IPS-NIHi11 (cell line): ENCODE results near the gene CDRT4.
A peak's percentile ranks its signal among the peaks of the same experiment; 100 is the strongest.

Experiments used
- DNase-seq: peaks from one replicate; pipeline ENCODE4 v3.0.0; 2012; ENCODE audit warnings: mixed read lengths, low spot score

CDRT4 gene

DNA sequence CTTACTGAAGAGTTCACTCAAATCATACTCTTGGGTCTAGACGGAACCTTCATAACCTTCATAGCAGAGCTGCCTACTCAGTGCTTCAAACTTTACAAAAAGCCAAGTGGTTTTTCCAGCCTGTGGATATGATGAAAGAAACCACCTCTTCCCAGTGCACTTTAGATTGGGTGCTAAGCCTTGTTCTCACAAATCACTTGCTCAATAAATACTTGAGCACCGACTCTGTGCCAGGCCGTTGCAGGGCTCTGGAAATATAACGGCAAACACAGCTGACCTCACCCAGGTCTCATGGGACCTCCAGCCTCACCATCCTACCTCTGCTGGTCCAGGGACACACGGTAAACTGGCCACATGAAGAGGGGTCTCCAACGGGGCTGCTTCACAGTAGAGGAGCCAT, 35.7 kb downstream of the CDRT4 start:
- DNase-seq = no peak

DNA sequence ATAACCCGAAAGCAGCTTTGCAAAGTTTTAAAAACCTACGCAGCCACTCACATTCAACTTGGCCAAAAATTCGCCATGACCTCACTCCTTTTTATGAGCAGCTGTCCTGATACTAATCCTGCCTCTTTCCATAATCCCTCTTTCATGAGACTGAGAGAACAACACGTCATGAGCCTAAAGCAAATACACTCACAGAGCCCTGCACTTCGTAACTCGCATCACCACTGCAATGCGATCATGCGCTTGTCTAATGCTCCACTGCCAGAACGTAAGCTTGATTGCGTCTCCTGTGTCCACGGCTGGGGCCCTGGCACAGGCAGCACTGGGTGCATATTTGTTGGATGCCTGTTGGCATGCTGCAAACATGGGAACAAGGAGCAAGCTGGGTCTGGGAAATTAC, 36.2 kb downstream of the CDRT4 start:
- no peak for DNase-seq

DNA sequence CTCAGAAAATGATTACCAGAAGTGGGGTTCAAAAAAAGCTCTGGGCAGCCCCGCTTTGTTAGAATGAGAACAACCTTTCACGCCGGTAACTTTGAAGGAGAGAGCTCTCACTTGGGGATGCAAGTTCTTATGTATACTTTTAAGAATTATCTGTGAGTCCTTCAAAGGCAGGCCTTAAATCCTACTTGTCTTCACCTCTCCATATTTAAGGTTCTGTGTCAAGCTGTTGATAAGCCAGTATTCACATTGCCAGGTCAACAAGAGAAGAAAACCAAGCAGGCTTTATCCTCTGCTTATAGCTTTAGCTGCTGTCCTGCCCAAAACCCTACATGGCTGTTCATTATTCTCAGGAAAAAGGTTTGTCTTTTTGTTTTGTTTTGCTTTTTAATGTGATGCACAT, 42.9 kb downstream of the CDRT4 start:
- no peak for DNase-seq

DNA sequence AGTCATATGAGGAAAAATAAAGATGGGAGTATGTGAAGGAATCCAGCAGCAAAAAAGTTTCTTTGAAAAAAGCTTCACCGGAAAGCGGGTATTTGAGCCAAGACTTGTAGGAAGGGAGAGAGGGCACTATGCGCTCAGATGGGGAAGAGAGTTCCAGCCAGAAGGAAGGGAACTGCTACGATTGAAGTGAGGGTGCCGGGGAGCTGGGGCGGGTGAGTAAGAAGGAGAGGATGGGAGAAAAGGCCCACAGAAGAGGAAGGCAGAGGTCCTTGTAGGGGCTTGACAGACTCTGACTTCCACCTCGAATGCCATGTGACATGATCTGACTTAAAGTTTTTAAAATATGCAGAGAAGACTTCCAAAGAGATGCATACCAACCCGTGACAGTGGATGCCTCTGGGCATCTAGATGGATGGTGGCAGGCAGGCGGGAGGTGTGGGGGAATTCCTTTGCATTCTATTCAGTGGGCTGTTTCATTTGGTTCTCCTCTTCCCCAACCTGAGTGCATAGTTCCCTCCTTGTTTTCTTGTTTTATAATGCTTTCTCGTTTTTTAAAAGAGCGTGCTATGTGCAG, 44.9 kb downstream of the CDRT4 start:
- DNase-seq = no peak

DNA sequence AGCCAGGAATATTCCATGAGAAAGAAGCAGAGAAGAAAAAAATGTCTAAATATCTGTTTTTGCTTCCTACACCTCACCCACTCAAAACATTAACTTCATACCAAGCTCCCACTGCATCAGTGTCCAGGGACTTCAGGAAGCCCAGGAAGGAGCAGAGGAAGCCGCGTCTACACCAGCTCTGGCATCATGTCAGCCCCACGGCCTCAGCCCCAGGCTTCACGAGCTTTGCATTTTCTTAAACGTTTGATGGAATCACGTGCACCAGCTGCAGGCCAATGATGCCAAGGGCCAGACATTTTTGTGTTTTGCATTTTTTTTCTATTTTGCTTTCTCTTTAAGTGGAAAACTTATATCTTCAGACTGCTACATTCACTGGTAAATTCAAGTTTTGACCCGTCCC, 48.6 kb downstream of the CDRT4 start:
- DNase-seq = no peak

DNA sequence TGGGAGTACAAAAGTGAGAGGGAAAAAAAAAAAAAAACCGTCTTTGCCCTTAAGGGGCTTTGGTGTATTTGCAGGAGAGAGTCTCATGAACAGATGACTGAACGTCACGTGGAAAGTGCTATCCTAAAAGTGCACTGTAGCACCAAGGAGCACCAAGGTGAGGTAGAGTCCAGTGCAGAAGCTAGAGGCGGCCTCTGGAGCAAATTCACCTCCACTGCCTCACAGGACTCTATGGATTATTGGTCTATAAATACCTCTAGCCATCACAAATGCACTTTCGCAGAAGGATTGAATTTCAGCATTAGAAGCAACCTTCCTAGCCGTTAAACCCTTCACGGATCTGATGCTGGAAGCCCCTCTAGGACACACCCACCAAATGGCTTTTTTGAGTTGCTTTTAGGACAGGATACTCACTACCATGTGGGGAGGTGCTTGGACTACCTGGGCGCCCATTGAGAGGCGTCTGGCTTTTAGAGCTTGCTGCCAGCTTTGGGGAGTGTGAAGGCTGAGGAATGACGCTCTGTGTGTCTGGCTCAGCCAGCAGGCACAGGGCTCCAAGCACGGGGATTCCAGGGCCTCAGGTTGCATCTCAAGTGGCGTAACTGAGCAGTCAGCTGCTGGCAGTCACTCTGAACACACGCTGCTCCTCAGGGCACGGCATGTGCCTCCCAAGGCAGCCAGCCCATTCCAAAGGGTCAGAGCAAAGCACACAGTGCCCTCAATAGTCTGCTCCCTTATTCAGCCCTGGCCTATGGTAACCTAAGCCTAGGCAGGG, 52.7 kb downstream of the CDRT4 start:
- DNase-seq = no peak

DNA sequence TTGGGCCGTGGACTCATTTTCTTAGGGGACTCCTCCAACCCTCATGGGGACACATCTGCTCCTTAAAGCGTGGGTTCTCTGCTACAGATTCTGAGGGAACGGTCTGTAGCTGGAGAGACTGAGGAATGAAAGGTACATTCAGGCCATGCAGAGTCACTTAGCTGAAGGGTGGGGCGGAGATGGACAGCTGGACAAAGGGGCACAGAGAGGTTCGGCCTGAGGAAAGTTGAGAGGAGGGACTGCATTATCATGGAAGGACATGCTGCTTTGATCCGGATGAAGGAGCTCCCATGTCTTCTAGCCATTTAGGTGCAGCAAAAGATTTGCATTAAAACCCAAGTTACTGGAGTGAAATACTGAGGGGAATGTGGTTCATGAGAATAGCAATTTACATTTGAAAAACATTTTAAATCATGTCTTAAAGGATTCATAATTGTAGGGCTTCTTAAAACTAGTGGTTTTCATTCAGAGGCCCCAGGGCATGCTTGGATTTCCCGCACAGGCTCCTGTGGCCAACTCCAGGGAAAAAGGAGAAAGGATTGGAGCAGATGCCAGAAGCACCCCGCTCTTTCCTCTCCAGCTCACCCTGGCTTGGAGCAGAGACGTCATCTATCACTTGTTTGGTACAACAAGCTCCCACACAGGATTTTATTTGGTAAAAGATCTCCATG, 54.2 kb downstream of the CDRT4 start:
- DNase-seq = no peak

DNA sequence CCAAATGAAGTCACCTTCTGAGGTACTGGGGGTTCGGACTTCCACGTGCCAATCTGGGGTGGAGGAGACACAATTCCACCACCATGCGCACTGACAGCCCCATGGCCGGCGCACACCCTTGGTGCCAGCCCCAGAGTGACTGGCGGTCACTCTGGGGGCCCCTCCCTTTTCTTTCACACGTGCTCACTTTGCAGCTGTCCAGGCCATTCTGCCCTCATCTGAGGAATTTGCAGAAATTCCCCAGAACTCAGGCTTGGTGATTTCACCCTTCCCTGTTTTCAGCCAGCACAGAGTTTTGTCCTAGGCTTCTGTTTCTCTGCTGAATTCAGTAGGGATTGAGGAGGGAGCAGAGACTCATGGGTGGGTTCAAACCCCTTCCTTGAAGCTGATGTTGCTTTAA, 54.8 kb downstream of the CDRT4 start:
- DNase-seq = no peak

DNA sequence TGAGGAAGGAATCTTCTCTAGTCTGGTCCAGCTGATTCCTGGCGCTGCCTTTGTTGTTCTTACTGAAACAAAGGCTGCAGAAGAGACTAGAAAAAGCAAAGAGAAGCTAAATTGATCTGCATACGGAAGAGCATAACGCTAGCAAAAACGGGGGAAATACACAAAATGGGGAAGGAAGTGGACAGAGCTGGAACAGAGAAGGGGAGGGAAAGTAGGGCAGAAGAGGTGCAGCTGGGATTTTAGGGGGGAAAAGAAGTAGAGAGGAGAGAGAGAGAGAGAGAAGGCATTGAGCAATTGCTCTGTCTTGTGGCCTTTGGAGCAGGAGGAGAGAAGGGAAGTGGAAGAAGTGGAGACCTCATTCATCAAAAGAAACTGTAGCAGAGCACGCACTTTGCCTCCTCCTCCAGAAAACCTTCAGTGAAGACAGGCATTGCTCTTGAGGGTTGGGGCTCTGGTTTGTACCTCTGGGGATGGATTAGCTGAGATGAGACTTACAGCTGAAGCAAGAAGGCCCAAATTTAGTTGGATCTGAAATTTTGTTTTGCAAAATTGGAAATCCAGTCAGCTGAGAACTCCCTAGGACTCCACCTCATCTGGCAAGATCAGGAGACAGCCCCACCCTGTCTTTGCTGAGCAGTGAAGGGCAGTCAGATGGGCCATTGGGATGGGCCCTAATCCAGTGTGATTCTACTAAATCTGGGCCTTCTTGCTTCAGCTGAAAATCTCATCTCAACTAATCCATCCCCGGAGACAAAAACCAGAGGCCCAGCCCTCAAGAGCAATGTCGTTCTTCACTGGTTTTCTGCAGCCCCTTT, 55.8 kb downstream of the CDRT4 start:
- DNase-seq = no peak

DNA sequence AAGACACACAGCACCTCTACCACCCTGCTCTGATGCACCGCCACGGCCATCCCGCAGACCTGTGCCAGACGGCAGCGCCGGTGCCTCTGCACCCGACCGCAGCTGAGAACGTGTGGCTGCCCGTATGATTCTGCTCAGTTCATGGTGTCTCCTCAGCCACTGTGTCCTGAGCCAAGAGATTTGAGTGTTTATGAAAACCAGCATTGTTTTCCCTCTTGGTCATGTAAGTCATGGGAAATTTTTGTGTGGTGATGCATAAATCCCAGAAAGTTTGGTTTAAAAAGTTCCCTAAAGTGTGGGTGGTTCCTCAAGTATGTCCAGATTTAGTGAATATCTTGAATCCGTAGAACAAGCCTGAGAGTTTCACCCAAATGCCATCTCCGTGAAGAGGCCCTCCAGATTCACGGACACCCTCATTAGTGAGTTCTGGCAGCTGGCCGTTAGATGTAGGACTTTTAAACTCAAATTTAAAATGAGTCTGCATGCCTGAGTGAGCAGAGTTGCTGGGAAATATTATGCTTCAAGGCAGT, 57.6 kb downstream of the CDRT4 start:
- DNase-seq = no peak

DNA sequence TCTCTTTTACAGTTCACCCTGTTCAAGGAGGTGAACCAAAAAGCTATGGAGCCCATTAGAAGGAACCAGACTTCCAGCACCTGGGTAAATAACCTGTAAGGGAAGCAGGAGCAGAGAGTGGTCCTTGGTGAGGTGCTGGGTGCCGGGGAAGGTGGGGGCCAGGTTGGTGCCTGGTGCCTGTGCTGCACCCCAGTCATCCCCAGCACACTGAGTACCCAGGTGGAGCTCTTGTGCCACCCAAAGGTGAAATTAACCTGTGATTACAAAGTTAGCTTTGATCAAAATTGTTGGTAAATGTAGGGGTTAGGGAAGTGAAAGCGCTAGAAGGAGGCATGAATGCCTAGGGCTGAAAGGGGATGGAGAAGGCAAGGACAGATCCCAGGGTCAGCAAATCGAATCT, 58.6 kb downstream of the CDRT4 start:
- no peak for DNase-seq

DNA sequence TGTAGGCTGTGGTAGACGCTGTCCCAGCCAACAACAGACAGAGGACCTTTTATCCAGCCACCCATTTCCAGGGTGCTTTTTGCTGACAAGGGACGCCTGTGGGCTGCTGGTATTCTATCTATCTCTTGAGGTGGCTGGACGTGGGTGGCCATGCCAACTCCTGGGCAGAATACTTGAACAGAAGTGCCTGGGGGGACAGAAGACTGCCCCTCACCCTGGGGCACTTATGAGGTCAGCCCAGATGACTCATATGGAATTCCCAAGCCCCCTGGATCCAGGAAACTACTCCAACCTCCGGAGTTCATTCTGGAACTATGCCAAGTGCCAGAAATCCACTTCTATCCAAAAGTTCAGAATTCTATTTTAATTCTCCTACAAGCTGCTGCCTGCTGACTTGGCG, 61.3 kb downstream of the CDRT4 start:
- no peak for DNase-seq

DNA sequence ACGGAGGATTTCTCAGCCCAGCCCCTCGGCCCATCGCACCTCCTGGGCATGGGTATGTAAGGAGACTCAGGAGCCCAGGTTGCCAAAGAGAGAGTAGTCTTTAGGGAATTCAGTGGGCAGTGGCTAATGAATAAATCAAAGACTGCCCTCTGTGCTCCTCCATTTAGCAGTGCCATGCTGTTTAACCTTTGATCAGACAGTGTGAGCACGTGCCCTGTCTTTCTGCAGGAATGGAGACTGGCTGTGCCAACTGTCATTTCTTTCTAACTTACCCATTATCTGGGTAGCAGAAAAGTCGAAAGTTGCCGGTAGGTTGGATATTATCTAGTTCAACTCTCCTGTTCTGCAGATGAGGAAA, 62.4 kb downstream of the CDRT4 start:
- no peak for DNase-seq

DNA sequence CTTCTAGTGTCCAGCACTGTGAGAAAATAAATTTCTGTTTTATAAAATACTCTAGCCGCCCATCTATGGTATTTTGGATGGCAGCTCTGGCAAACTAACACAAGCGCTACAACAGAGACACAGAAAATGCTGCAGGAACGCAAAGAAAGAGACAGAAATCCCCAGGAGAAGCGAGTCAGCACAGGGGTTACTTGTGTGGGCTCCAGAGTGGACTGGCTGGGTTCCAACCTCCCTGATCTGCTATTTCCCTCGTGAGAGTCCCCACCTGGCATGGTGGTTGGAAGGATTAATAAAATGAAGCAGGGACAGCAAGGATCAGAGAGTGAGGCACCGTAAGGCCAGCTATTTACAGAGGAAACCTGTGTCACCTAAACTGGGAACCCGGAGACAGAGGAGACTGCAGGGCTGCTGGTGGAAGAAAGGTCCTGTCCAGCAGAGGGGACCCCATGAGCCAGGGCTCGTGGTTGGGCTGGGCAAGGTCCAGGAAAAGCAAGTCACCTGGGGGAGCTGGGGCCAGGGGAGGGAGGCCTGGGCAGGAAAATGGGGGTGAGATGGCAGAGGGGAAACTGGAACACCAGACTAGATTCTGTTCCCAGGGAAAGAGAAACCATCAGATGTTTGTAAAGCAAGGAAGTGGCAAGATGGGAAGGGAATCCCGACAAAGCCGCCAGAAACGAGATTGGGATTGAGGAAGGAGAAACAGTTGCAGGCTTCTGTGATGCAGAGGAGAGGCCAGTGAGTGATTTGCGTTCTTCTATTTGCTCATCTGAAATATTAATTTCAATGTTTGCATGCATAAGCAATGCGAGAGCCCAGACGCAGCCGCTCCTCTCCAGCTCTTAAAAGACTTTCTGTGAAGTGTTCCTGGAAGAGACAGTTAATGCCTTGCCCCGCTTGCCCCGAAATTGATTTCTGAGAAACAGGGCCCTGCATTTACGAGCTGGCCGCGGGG, 63.0 kb downstream of the CDRT4 start:
- DNase-seq = peak; percentile 21

DNA sequence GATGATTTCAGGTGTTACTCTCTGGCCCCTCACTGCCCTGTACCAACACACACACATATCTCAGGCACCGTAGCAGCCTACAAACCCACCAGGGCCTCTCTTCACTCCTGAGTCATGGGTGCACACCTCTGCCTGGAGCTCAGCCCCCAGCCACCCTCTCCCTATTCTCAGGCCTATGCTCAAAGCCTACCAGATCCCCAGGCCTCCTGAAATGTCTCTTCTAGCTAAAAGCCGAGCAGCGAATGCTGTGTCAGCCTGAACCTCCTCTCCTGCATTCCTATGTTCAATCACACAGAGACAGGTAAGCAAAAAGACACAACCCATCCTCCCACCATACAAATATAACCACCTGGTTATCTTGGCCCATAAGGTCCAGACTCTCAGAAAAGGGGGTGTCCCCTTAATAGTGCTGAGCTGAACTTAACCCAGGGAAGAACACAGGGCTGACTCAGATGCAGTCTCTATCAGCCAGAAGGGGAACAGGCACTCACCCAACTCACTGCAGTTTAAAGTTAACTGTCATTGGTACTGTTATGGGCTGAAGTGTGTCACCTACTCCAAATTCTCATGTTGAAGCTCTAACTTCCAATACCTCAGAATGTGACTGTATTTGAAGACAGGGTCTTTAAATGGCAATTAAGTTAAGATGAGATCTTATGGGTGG, 64.0 kb downstream of the CDRT4 start:
- DNase-seq = no peak

DNA sequence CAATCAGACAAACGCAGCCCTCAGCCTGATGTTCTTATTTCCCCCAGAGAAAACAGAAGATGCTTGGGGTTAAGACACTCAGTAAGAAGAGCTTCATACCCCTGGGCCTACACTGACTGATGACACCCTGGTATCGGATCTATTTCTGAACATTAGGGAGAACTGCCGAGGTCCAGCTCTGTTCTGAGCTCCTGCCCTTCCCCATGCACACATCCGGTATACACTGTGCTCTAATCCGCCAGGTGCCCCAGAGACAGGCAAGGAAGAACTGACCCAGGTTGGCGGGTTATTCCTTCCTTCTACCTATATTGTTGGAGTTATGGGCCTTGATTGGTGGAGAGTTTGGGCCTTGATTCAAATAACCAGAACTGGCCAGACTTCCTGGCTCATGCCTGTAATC, 68.0 kb downstream of the CDRT4 start:
- no peak for DNase-seq

DNA sequence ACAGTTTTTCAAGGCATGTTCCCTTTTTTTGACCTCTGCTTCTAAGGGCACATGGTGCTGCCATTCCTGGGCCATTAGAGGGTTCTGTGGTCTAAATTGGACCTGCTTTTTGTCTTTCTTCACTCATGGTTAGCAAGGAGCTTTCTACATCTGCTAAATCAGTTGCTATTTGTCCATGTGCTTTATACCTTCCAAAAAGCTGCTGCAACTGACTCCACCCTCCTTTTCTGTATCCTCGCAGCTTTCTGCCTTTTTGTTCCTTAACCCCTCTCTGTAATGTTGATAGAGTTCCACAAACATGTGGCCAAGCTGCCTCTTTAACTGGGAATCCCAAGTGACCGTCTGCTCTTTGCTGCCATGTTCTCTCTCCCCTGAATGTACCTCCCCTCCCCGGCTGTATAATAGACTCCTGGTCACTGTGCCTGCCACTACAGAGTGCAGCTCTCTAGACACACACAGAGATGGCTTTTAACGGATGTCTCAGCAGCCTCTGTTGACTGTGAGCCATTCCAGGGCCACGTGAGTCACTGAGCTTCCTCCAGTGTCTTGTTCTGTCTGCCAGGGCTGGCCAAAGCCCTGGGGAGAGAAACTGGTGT, 68.6 kb downstream of the CDRT4 start:
- DNase-seq = no peak

DNA sequence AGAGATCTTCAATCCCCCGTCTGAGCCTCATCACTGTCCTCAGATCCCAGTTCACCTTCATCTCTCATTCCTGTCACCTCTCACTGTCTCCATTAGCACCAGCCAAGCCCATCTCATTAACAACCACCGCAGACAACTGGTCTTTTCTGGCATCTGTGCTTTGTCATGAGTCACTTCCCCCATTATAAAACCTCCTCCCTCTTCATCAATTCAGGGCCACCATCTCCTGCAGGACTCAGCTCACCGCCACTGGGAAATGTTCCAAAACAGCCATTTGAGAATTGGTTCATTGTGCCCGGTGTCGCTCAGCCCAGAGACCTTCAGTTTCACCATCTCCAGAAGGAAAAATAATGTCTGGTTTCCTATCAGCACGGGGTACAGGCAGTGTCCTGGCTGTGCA, 69.1 kb downstream of the CDRT4 start:
- DNase-seq = no peak

DNA sequence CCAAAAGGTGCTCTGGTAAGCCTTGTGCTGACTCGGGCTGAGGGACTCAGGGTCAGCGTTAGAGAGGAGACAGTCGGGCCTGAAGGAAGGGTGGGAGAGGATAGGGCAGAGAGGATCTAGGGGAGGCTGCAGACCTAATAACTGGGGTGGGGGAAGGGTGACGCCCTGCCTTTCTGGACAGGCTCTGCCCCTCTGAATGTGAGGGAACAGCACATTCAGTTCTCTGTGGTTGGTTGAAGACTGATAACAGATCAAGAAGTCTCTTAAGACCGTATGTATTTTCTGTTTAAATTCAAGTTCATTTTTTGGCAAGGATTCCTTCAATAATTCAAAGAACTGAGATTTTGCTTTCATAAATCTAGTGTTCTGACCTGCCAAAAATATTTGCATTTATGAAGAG, 69.8 kb downstream of the CDRT4 start:
- no peak for DNase-seq

DNA sequence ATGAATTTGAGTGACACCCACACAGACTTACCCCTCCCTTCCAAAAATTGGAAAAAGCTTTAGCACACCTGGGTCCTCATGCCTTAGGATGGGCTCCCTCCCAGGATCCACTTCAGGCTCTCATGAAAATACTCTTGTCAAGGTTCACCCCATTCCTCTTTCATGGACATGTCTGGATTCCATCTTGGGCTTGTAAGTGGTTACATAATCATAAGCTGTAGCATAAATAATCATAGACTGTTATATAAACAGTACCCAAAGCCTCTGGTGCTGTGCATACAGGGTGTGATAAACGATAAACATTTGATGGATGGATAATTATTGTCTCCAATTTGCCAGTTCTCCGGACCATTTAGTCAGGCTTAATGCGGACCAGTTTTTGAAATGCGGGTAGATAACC, 72.3 kb downstream of the CDRT4 start:
- no peak for DNase-seq
